Fibroblast of the aortic adventitia (primary cell): Measurements from ENCODE around the gene ZFP69. TPM values are rescaled to one million over a fixed set of nuclear protein-coding genes. Genes with fewer than 3 reads are reported as not detected.

Experiments
- DNase-seq: peaks from one replicate; pipeline ENCODE4 v3.0.0-alpha.2; 2010; ENCODE audit warnings: low read depth
- H3K4me3 ChIP-seq: 2 replicates; pipeline ENCODE4 v1.5.1; 2011; ENCODE audit warnings: low read depth, mild to moderate bottlenecking, control low read depth, low read length, moderate library complexity
- CTCF ChIP-seq: IDR thresholded peaks from 2 replicates; pipeline ENCODE4 v1.5.1; 2011; ENCODE audit warnings: mild to moderate bottlenecking, low read length, control low read depth, inconsistent platforms; ENCODE audit not compliant: insufficient read depth
- total RNA-seq: library from RNA; depleted of rRNA; stranded (reverse); fragments of >200 nt; gene quantifications from 2 replicates; pipeline ENCODE4 v1.2.3, GENCODE V29; 2012; ENCODE audit warnings: low replicate concordance

Gene ZFP69
- total RNA-seq, 1 donor = 3.4 TPM

GRCh38 chr1:40532844-40533424, 55.8 kb downstream of the ZFP69 start:
- no peak overlapping the region for H3K4me3 ChIP-seq
- DNase-seq = peak; percentile 65
- TF ChIP-seq CTCF = peak; percentile 78

GRCh38 chr1:40534589-40534988, 57.5 kb downstream of the ZFP69 start:
- no peak overlapping the region for H3K4me3 ChIP-seq
- DNase-seq = no peak
- no peak for TF ChIP-seq CTCF

- no peak for TF ChIP-seq CTCF
- H3K4me3 ChIP-seq = no peak overlapping the region
- DNase-seq = no peak
These were observed 58.6 kb downstream of the ZFP69 start for GRCh38 chr1:40535732-40536131.

GRCh38 chr1:40539338-40539737, 62.2 kb downstream of the ZFP69 start:
- TF ChIP-seq CTCF = no peak
- H3K4me3 ChIP-seq = no peak overlapping the region
- DNase-seq = no peak

Other genes with a start within 250 kb of the ZFP69 start
- gene TMCO2, start 229.4 kb upstream of the ZFP69 start, total RNA-seq = not detected in 2 replicates
- gene ZMPSTE24, start 219.1 kb upstream of the ZFP69 start, total RNA-seq = 41.0 and 103 TPM in 2 replicates
- 1.8 and 7.0 TPM in 2 replicates for gene COL9A2, start 160.0 kb upstream of the ZFP69 start, total RNA-seq
- 5.4 and 27.4 TPM in 2 replicates for gene SMAP2, start 103.6 kb upstream of the ZFP69 start, total RNA-seq
- 6.1 and 8.5 TPM in 2 replicates for gene ZFP69B, start 26.8 kb upstream of the ZFP69 start, total RNA-seq
- gene EXO5, start 31.5 kb downstream of the ZFP69 start, total RNA-seq = 11.5 and 15.1 TPM in 2 replicates
- gene ZNF684, start 54.3 kb downstream of the ZFP69 start, total RNA-seq = 5.6 and 7.0 TPM in 2 replicates
- 0.36 and 0.57 TPM in 2 replicates for gene RIMS3, start 188.4 kb downstream of the ZFP69 start, total RNA-seq
- 13.2 and 23.1 TPM in 2 replicates for gene NFYC, start 214.4 kb downstream of the ZFP69 start, total RNA-seq